ENCODE data around the gene MRPL4.
A peak's percentile ranks its signal among the peaks of the same experiment; 100 is the strongest.

The MRPL4 gene

GRCh38 chr19:10305139-10305806 lies 53.3 kb downstream of the MRPL4 start:
- peak; percentile 49 for DNase-seq (ENCODE audit: low read depth)
- no peak overlapping the region for H3K4me3 ChIP-seq (ENCODE audit: low read length)
- no peak for TF ChIP-seq CTCF (conservative IDR thresholded peaks at IDR 0.05; ENCODE audit: low read length)

DNA sequence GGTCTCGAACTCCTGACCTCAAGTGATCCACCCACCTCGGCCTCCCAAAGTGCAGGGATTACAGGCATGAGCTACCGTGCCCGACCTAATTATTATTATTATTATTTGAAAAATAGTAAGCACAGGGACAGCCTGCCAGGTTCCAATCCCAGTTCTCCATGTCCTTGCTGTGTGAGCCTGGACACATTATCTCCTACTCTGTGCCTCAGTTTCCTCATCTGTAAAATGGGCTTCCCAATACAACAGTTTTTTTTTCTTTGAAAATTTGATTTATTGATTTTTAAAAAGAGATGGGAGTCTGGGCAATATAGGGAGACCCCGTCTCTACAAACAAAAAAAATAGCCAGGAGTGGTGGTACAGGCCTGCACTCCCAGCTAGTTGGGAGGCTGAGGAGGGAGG lies 54.3 kb downstream of the MRPL4 start:
- no peak for DNase-seq (ENCODE audit: low read depth)
- TF ChIP-seq CTCF (conservative IDR thresholded peaks at IDR 0.05; ENCODE audit: low read length): no peak
- H3K4me3 ChIP-seq (ENCODE audit: low read length): no peak overlapping the region

- no peak for TF ChIP-seq CTCF (conservative IDR thresholded peaks at IDR 0.05; ENCODE audit: low read length)
- no peak for DNase-seq (ENCODE audit: low read depth)
- H3K4me3 ChIP-seq (ENCODE audit: low read length): no peak within 1 kb of the TSS
These were observed 57.4 kb downstream of the MRPL4 start, which contains the start of gene ZGLP1 for GRCh38 chr19:10309423-10309822. Gene ZGLP1, minus strand, starts transcription at chr19:10309815.
